IMR-90 (cell line): ENCODE measurements around the gene SSBP3. TPM values are rescaled to one million over a fixed set of nuclear protein-coding genes. Genes with fewer than 3 reads are reported as not detected.
A peak's percentile ranks its signal among the peaks of the same experiment; 100 is the strongest.

Source experiments
- ATAC-seq: fragments of 200-7000 bp; cut with Tn5 transposase; 2 replicates; pipeline ENCODE4 v1.9.1; 2020; ENCODE audit warnings: low read depth, mild to moderate bottlenecking, moderate library complexity
- BruUV-seq: library from RNA; stranded (reverse); fragments of 400-500 nt; replicated peaks from 2 replicates; lab custom pipeline; 2021; lab: Mats Ljungman, UMichigan
- CTCF ChIA-PET: fragments of 300-600 bp; formaldehyde crosslinking; extraction: SDS; loops from one replicate; lab custom pipeline; 2021; ENCODE audit warnings: antibody characterized with exemption; lab: Yijun Ruan, JAX
- POLR2A ChIA-PET: fragments of 300-600 bp; sonication (Branson Sonifier 250); formaldehyde crosslinking; loops from one replicate; lab custom pipeline; 2022; ENCODE audit warnings: antibody characterized with exemption; ENCODE audit not compliant: unreplicated experiment; lab: Charles Lee
- DNase-seq: peaks from one replicate; pipeline ENCODE4 v3.0.0; 2013
- H2AFZ ChIP-seq: replicated peaks from 2 replicates; pipeline ENCODE3; 2013; ENCODE audit warnings: low read length, mild to moderate bottlenecking; ENCODE audit not compliant: poor library complexity
- H2AK5ac ChIP-seq: 2 replicates; pipeline ENCODE4 v1.6.1; 2013; ENCODE audit warnings: low read depth, low read length, inconsistent platforms
- H2AK9ac ChIP-seq: replicated peaks from 2 replicates; pipeline ENCODE3; 2013; ENCODE audit warnings: mild to moderate bottlenecking, low read depth, low read length, moderate library complexity; ENCODE audit not compliant: poor library complexity
- H2BK120ac ChIP-seq: 2 replicates; pipeline ENCODE4 v1.6.1; 2013; ENCODE audit warnings: low read depth, low read length, inconsistent platforms
- H2BK15ac ChIP-seq: 3 replicates; pipeline ENCODE4 v1.6.1; 2013; ENCODE audit warnings: low read depth, low read length, inconsistent platforms
- H2BK20ac ChIP-seq: 2 replicates; pipeline ENCODE4 v1.6.1; 2013; ENCODE audit warnings: low read depth, mild to moderate bottlenecking, inconsistent platforms, low read length, moderate library complexity
- H2BK5ac ChIP-seq: 2 replicates; pipeline ENCODE4 v1.6.1; 2013; ENCODE audit warnings: mild to moderate bottlenecking, low read depth, low read length, inconsistent platforms; ENCODE audit not compliant: poor library complexity, severe bottlenecking
- H3K14ac ChIP-seq: replicated peaks from 2 replicates; pipeline ENCODE4 v1.6.1; 2013; ENCODE audit warnings: low read depth, low read length, inconsistent platforms
- H3K18ac ChIP-seq: 2 replicates; pipeline ENCODE4 v1.6.1; 2013; ENCODE audit warnings: low read depth, low read length, control low read depth
- H3K23ac ChIP-seq: 2 replicates; pipeline ENCODE4 v1.6.1; 2013; ENCODE audit warnings: low read depth, low read length, inconsistent platforms
- H3K27ac ChIP-seq: 2 replicates; pipeline ENCODE4 v1.5.1; 2013; ENCODE audit warnings: mild to moderate bottlenecking, control low read depth, low read length; ENCODE audit not compliant: insufficient read depth
- H3K27me3 ChIP-seq: 2 replicates; pipeline ENCODE4 v1.6.1; 2013; ENCODE audit warnings: low read length; ENCODE audit not compliant: control insufficient read depth, insufficient read depth
- H3K36me3 ChIP-seq: 2 replicates; pipeline ENCODE4 v1.6.1; 2013; ENCODE audit warnings: low read length, mixed read lengths; ENCODE audit not compliant: control insufficient read depth, insufficient read depth
- H3K4ac ChIP-seq: 2 replicates; pipeline ENCODE4 v1.6.1; 2013; ENCODE audit warnings: low read depth, low read length, inconsistent platforms
- H3K4me1 ChIP-seq: 2 replicates; pipeline ENCODE4 v1.6.1; 2013; ENCODE audit warnings: low read length, mixed read lengths; ENCODE audit not compliant: control insufficient read depth, insufficient read depth
- H3K4me2 ChIP-seq: 2 replicates; pipeline ENCODE4 v1.6.1; 2013; ENCODE audit warnings: low read depth, mild to moderate bottlenecking, control low read depth, low read length, moderate library complexity
- H3K4me3 ChIP-seq: 2 replicates; pipeline ENCODE4 v1.5.1; 2013; ENCODE audit warnings: low read depth, mild to moderate bottlenecking, control low read depth, low read length, moderate library complexity; ENCODE audit not compliant: insufficient read depth
- H3K56ac ChIP-seq: 2 replicates; pipeline ENCODE4 v1.6.1; 2013; ENCODE audit warnings: low read length, inconsistent platforms; ENCODE audit not compliant: insufficient read depth; ENCODE audit errors: extremely low read depth
- H3K79me1 ChIP-seq, 2 experiments: 2 replicates each; pipeline ENCODE4 v1.6.1; 2013; ENCODE audit warnings: low read length in 2 of 2, inconsistent platforms in 1 of 2, low read depth in 1 of 2
- H3K9ac ChIP-seq: 2 replicates; pipeline ENCODE4 v1.6.1; 2013; ENCODE audit warnings: low read depth, low read length, control low read depth
- H3K9me1 ChIP-seq: 2 replicates; pipeline ENCODE4 v1.6.1; 2013; ENCODE audit warnings: low read length, inconsistent platforms; ENCODE audit not compliant: insufficient read depth
- H3K9me3 ChIP-seq: 2 replicates; pipeline ENCODE4 v1.6.1; 2013; ENCODE audit warnings: low read length; ENCODE audit not compliant: control insufficient read depth, insufficient read depth
- H4K20me1 ChIP-seq: 2 replicates; pipeline ENCODE4 v1.6.1; 2013; ENCODE audit warnings: low read length, inconsistent platforms; ENCODE audit not compliant: insufficient read depth
- H4K5ac ChIP-seq: 2 replicates; pipeline ENCODE4 v1.6.1; 2013; ENCODE audit warnings: mild to moderate bottlenecking, low read depth, low read length, control low read depth
- H4K8ac ChIP-seq, 2 experiments: 2 replicates each; pipeline ENCODE4 v1.6.1; 2013; ENCODE audit warnings: low read depth in 2 of 2, low read length in 2 of 2, control low read depth in 1 of 2, inconsistent platforms in 1 of 2
- H4K91ac ChIP-seq: 2 replicates; pipeline ENCODE4 v1.6.1; 2013; ENCODE audit warnings: low read depth, low read length, inconsistent platforms; ENCODE audit not compliant: insufficient read depth
- BHLHE40 ChIP-seq: fragments of 150-350 bp; IDR thresholded peaks from 2 replicates; pipeline ENCODE4 v1.6.1; 2016; ENCODE audit warnings: mild to moderate bottlenecking, low read depth, low read length
- CEBPB ChIP-seq: IDR thresholded peaks from 2 replicates; pipeline ENCODE4 v1.6.1; 2012; ENCODE audit warnings: low read depth, low read length, improper control_type of control experiment
- MAFK ChIP-seq: IDR thresholded peaks from 2 replicates; pipeline ENCODE4 v1.6.1; 2012; ENCODE audit warnings: low read depth, low read length, improper control_type of control experiment
- NFE2L2 ChIP-seq: fragments of 150-350 bp; IDR thresholded peaks from 2 replicates; pipeline ENCODE4 v1.6.1; 2016; ENCODE audit warnings: low read depth, mild to moderate bottlenecking, low read length
- POLR2A ChIP-seq: IDR thresholded peaks from 2 replicates; pipeline ENCODE4 v1.6.1; 2012; ENCODE audit warnings: mild to moderate bottlenecking, low read depth, low read length
- RAD21 ChIP-seq: IDR thresholded peaks from 2 replicates; pipeline ENCODE4 v1.6.1; 2012; ENCODE audit warnings: low read length, improper control_type of control experiment
- WGBS, 2 experiments: methylation state at CpG; one replicate each; pipeline versions ENCODE4 v1.1.5 to v1.1.7; 2013; ENCODE audit warnings: missing lambda C conversion rate in 2 of 2; ENCODE audit not compliant: insufficient read length in 1 of 2; ENCODE audit errors: extremely low coverage in 2 of 2; 5-methylcytosine and 5-hydroxymethylcytosine counted together
- dilution Hi-C: fragments of 300-500 bp; cut with HindIII; formaldehyde crosslinking; loops from one replicate; pipeline ENCODE4 v1.14.3; 2018; ENCODE audit warnings: low sequenced_read_pairs; ENCODE audit not compliant: unreplicated experiment
- in situ Hi-C: fragments of 300-500 bp; cut with MboI; formaldehyde crosslinking; loops from 3 replicates; pipeline ENCODE4 v1.14.3; 2019; ENCODE audit warnings: low sequenced_read_pairs, inconsistent platforms, mixed read lengths
- intact Hi-C: fragments of 100-400 bp; cut with micrococcal nuclease; formaldehyde crosslinking; loops from 2 replicates; pipeline ENCODE4 v1.10.0; 2022
- polyA plus RNA-seq, 3 experiments: library from polyadenylated mRNA; depleted of rRNA; stranded (reverse); fragments of >200 nt; gene quantifications; 2 replicates each; pipeline ENCODE4 v1.2.3, GENCODE V29; 2012; ENCODE audit warnings: low replicate concordance in 1 of 3
- total RNA-seq: library from RNA; depleted of rRNA; stranded (reverse); fragments of >200 nt; gene quantifications from 2 replicates; pipeline ENCODE4 v1.2.3, GENCODE V29; 2012

Gene SSBP3
- total and polyA plus RNA-seq, 2 of the 4 experiments (the other 2 are of a cell fraction) = 10.9 to 39.6 TPM

GRCh38 chr1:54199151-54199764 is 206.9 kb downstream of the SSBP3 start:
- peaks cover 31 to 42% of the 10 kb centered on the region in 2 experiments for H3K79me1 ChIP-seq
- ChIA-PET CTCF (no interaction called here), POLR2A (interaction anchor here (0.5 to 0.6 kb wide), 2 partner anchors 225 to 266 kb away, joined by 3 to 4 read pairs; no protein-coding TSS in a partner anchor)
- H3K9ac ChIP-seq = peak overlapping the region; percentile 28
- no peak overlapping the region for H2BK15ac ChIP-seq
- H4K91ac ChIP-seq = peak overlapping the region; percentile 55; the same call in 1 of the 2 replicates
- peak overlapping the region; percentile 83 to 97 for H4K8ac ChIP-seq
- H2BK120ac ChIP-seq = no peak overlapping the region
- H3K4me1 ChIP-seq = peaks cover 4% of the 10 kb centered on the region
- peak overlapping the region; percentile 80 for H2AK9ac ChIP-seq
- H4K5ac ChIP-seq = peak overlapping the region; percentile 69
- H2AFZ ChIP-seq = peak overlapping the region; percentile 95
- dilution Hi-C loops = no loop called here
- no peak overlapping the region for H2BK20ac ChIP-seq
- BruUV-seq = no TSS peak
- no peak for TF ChIP-seq NFE2L2
- no peak for TF ChIP-seq BHLHE40
- TF ChIP-seq CEBPB = peak; percentile 43; the same call in 1 of the 2 replicates
- TF ChIP-seq POLR2A = no peak
- TF ChIP-seq RAD21 = no peak
- TF ChIP-seq MAFK = no peak
- 7% methylated on average over 5 of the region's 17 CpGs; no CpG with 5 or more reads in 1 of the 2 experiments for whole genome bisulfite sequencing, 2 experiments
- H3K14ac ChIP-seq = peak overlapping the region; percentile 36
- no peaks in the 10 kb centered on the region for H4K20me1 ChIP-seq
- intact Hi-C loops = no loop called here
- DNase-seq (no peak), ATAC-seq (no peak)
- no peak overlapping the region for H3K18ac ChIP-seq
- H2BK5ac ChIP-seq = no peak overlapping the region
- peak overlapping the region; percentile 73 for H3K4me3 ChIP-seq
- H3K4me2 ChIP-seq = peak overlapping the region; percentile 95
- H3K4ac ChIP-seq = peak overlapping the region; percentile 65
- peaks cover 6% of the 10 kb centered on the region; the same call in 1 of the 2 replicates for H3K9me1 ChIP-seq
- peak overlapping the region; percentile 11 for H3K27ac ChIP-seq
- peaks cover 1% of the 10 kb centered on the region; the same call in 1 of the 2 replicates for H3K36me3 ChIP-seq
- no peak overlapping the region; the same call in 1 of the 2 replicates for H2AK5ac ChIP-seq
- H3K9me3 ChIP-seq = no peaks in the 10 kb centered on the region
- H3K56ac ChIP-seq = peak overlapping the region; percentile 18; the same call in 1 of the 2 replicates
- H3K23ac ChIP-seq = peak overlapping the region; percentile 18
- in situ Hi-C loops = no loop called here
- no peaks in the 10 kb centered on the region for H3K27me3 ChIP-seq
